Heart left ventricle (tissue), 16 donors: ENCODE data around the gene MARCHF7. TPM values are rescaled to one million over a fixed set of nuclear protein-coding genes. Genes with fewer than 3 reads are reported as not detected.

ENCODE experiments used
- ATAC-seq, 4 donors: fragments of 200-7000 bp; cut with Tn5 transposase; one replicate each; pipeline ENCODE4 v1.9.1; 2020 to 2022; ENCODE audit warnings: moderate library complexity in 4 of 4, mild to moderate bottlenecking in 3 of 4, moderate number of reproducible peaks in 1 of 4
- DNase-seq, 5 donors: peaks; one replicate each; pipeline ENCODE4 v3.0.0-alpha.2; 2020
- H3K27ac ChIP-seq, 12 donors: fragments of 200-600 bp; sonication (generic) in 4 of 12; one replicate each; pipeline versions ENCODE4 v1.5.0 to v1.8.0; 2016 to 2022; ENCODE audit warnings: mild to moderate bottlenecking in 2 of 12
- H3K27me3 ChIP-seq, 9 donors: fragments of 200-600 bp; sonication (generic) in 2 of 9; one replicate each; pipeline versions ENCODE4 v1.5.1 to v1.8.0; 2016 to 2022; ENCODE audit warnings: mild to moderate bottlenecking in 3 of 9
- H3K36me3 ChIP-seq, 9 donors: fragments of 200-600 bp; sonication (generic) in 2 of 9; one replicate each; pipeline versions ENCODE4 v1.5.0 to v1.8.0; 2018 to 2022; ENCODE audit warnings: mild to moderate bottlenecking in 2 of 9
- H3K4me1 ChIP-seq, 12 donors: fragments of 200-600 bp; sonication (generic) in 4 of 12; one replicate each; pipeline versions ENCODE4 v1.5.0 to v1.8.0; 2016 to 2022; ENCODE audit warnings: mild to moderate bottlenecking in 3 of 12
- H3K4me3 ChIP-seq, 12 donors: fragments of 200-600 bp; sonication (generic) in 4 of 12; one replicate each; pipeline versions ENCODE4 v1.5.0 to v1.8.0; 2017 to 2022; ENCODE audit warnings: mild to moderate bottlenecking in 9 of 12, moderate library complexity in 4 of 12
- H3K9me3 ChIP-seq, 12 donors: fragments of 200-600 bp; sonication (generic) in 4 of 12; one replicate each; pipeline versions ENCODE4 v1.5.0 to v1.8.0; 2016 to 2022; ENCODE audit warnings: mild to moderate bottlenecking in 1 of 12
- POLR2A ChIP-seq, 2 donors: fragments of 450-650 bp; IDR thresholded peaks; one replicate each; pipeline ENCODE4 v1.6.1; 2017; ENCODE audit warnings: antibody characterized with exemption in 2 of 2, mild to moderate bottlenecking in 2 of 2, moderate library complexity in 2 of 2
- WGBS, 4 donors: extraction: QIAGEN DNeasy Blood & Tissue Kit in 2 of 4; methylation state at CpG; one replicate each; pipeline versions ENCODE4 v1.1.5 to v1.1.7; 2013 to 2018; 5-methylcytosine and 5-hydroxymethylcytosine counted together
- intact Hi-C, 10 donors: fragments of 100-400 bp; cut with DNase I; formaldehyde crosslinking; loops; one replicate each; pipeline versions ENCODE4 v1.11.1 to v1.14.2; 2022
- polyA plus RNA-seq, 2 donors: library from polyadenylated mRNA; stranded (reverse); fragments of 200-250 nt; gene quantifications; one replicate each; pipeline ENCODE4 v1.2.3, GENCODE V29; 2013
- total RNA-seq, 9 donors: library from RNA; depleted of rRNA in 2 of 9; stranded (reverse); fragments of >200 nt in 2 of 9; fragmentation: NEBNext Ultra II Directional in 3 of 9; extraction: Animal tissue kit (Norgen Biotek cat#: 25700) in 3 of 9; gene quantifications; one replicate each; pipeline versions ENCODE4 v1.1.0 to v1.2.4, GENCODE V29; 2016 to 2023
- TF ChIP-seq, protein P1 (sequence below), 12 donors: fragments of 200-600 bp; sonication (generic) in 4 of 12; IDR thresholded peaks; one replicate each; pipeline versions ENCODE4 v1.5.0 to v1.8.0; 2018 to 2022; ENCODE audit warnings: antibody characterized with exemption in 12 of 12, mild to moderate bottlenecking in 5 of 12
- donor health status: ischemic (EF 13 %, LVEDD 7.1; RV severe dilation, severe dysfunction).
- donor health status: healthy with polysubstance abuse.
- donor health status: DM: no; HTN: yes; CAD: no.
- donor health status: DM: no; HTN: no; CAD: no.
- donor health status: ischemic (EF 25% LVEDD 6.9; RV normal size, moderate dysfunction).
- donor health status: ischemic (EF 25% LVEDD 5.7; RV mildly dilated, moderate dysfunction).
- donor health status: healthy.
- donor health status: DM: yes; HTN: yes; CAD: no.
- donor health status: ischemic (EF 35%, LVEDD 5.7; RV mildly dilated, moderate dysfunction).
- donor health status: nonischemic (EF 11% LVEDD 7.7; RV severe dilation, severe dysfunction).
- donor health status: DM: yes; HTN: yes; CAD: no.
- donor health status: PGD.
- donor health status: ischemic (EF 29% LVEDD 5.4; RV normal size, mild dysfunction).
- donor health status: nonischemic (EF 23%, LVEDD 6.1; RV moderate dilation, normal function).

The MARCHF7 gene
- total and polyA plus RNA-seq, 11 donors = 16.9 to 97.9 (median 84.4) TPM

DNA sequence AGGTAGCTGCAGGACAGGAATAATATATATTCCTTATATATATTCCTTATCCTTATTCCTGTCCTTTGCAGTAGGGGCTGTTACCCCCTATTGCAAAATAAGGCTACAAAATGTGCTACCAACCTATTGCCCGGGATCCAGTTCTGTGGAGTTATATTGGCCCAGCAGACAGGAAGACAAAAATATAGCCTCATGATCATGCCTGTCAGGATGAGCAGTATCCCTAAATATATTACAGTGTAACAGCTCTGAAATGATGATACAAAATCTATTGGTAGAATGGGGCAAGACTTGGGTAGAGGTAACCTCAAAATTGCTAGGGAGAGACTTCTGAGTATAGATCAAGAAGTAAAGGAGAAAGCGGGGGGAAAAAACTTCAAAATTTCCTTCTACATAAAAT is 31.6 kb upstream of the MARCHF7 start:
- H3K4me1 ChIP-seq = peaks cover 0 to 6% (median 0%) of the 10 kb centered on the region in 12 donors
- H3K4me3 ChIP-seq = no peak overlapping the region
- DNase-seq (no peak), ATAC-seq (no peak)
- no peak overlapping the region for H3K27ac ChIP-seq
- H3K27me3 ChIP-seq = no peaks in the 10 kb centered on the region
- WGBS, 4 donors = 94 to 98% (median 96%) methylated on average over 2 of the region's 2 CpGs
- H3K36me3 ChIP-seq = no peaks in the 10 kb centered on the region
- H3K9me3 ChIP-seq = no peaks in the 10 kb centered on the region
- intact Hi-C loops = no loop called here
- TF ChIP-seq, protein P1, sequence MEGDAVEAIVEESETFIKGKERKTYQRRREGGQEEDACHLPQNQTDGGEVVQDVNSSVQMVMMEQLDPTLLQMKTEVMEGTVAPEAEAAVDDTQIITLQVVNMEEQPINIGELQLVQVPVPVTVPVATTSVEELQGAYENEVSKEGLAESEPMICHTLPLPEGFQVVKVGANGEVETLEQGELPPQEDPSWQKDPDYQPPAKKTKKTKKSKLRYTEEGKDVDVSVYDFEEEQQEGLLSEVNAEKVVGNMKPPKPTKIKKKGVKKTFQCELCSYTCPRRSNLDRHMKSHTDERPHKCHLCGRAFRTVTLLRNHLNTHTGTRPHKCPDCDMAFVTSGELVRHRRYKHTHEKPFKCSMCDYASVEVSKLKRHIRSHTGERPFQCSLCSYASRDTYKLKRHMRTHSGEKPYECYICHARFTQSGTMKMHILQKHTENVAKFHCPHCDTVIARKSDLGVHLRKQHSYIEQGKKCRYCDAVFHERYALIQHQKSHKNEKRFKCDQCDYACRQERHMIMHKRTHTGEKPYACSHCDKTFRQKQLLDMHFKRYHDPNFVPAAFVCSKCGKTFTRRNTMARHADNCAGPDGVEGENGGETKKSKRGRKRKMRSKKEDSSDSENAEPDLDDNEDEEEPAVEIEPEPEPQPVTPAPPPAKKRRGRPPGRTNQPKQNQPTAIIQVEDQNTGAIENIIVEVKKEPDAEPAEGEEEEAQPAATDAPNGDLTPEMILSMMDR (IDR thresholded peaks at IDR 0.05) = no peak
- no peak for TF ChIP-seq POLR2A (IDR thresholded peaks at IDR 0.05)

DNA sequence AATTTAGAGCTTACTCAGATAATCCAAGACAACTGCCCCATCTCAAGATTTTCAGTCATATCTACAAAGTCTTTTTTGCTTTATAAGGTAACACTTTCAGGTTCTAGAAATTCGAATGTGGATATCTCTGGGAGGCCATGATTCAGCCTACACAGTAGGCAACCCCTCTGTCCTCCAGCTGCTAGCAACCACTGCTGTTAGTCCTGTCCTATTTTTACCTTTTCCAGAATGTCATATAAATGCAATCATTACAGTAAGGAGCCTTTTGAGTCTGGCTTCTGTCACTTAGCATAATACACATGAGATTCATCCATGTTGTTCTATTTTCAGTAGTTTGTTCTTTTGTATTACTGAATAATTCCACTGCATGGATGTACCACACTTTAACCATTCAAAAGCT is 28.5 kb upstream of the MARCHF7 start:
- H3K27ac ChIP-seq = peak overlapping the region in 1 of 12 donors; percentile 43
- no peak for DNase-seq
- no peaks in the 10 kb centered on the region for H3K27me3 ChIP-seq
- no peaks in the 10 kb centered on the region for H3K36me3 ChIP-seq
- intact Hi-C loops = no loop called here
- peaks cover 0 to 6% (median 0%) of the 10 kb centered on the region in 12 donors for H3K4me1 ChIP-seq
- H3K4me3 ChIP-seq = no peak overlapping the region
- ATAC-seq = peak in 3 of 4 donors; percentile 38 to 64 (median 44)
- TF ChIP-seq, protein P1 (IDR thresholded peaks at IDR 0.05) = no peak
- TF ChIP-seq POLR2A (IDR thresholded peaks at IDR 0.05) = no peak
- WGBS, 4 donors = 54 to 62% (median 58%) methylated on average over 1 of the region's 1 CpG
- H3K9me3 ChIP-seq = no peaks in the 10 kb centered on the region

DNA sequence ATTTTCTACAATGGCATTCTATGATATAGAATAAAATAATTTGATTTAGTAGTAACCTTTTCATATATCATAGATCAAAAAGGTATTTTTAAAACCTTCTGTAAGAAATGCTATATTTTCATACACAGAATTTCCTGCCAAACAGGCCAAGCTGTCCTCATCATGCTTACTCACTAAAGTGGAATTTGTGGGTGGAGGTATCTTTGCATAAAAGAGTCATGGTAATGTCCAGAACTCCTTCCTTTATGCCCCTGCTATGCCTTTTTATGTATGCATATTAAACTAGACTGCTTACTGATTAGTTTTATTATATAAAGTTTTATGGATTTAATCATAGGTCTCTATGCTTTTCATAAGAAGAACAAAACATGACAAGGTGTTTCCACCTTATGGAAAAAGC is 27.5 kb upstream of the MARCHF7 start:
- no peaks in the 10 kb centered on the region for H3K36me3 ChIP-seq
- ATAC-seq (no peak), DNase-seq (no peak)
- peaks cover 0 to 6% (median 0%) of the 10 kb centered on the region in 12 donors for H3K4me1 ChIP-seq
- no peak overlapping the region for H3K4me3 ChIP-seq
- no peaks in the 10 kb centered on the region for H3K27me3 ChIP-seq
- no peaks in the 10 kb centered on the region for H3K9me3 ChIP-seq
- H3K27ac ChIP-seq = no peak overlapping the region
- TF ChIP-seq, protein P1 (IDR thresholded peaks at IDR 0.05) = no peak
- TF ChIP-seq POLR2A (IDR thresholded peaks at IDR 0.05) = no peak
- intact Hi-C loops = no loop called here

DNA sequence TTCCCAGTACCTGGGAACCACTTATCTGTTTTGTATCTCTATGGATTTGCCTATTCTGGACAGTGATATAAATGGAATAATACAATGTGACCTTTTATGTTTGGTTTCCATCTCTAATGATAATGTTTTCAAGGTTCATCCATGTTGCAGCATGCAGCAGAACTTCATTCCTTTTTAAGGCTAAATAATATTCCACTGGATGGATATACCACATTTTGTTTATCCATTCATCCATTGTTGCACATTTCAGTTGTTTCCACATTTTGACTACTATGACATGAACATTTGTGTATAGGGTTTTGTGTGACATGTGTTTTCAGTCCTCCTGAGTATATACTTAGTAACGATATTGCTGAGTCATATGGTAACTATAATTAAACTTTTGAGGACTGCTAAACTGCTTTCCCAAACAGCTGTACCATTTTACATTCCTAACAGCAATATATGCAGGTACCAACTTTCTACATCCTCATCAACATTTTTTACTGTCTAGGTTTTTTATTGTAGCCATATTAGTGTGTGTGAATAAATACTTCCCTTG is 17.7 kb upstream of the MARCHF7 start:
- 89 to 98% (median 93%) methylated on average over 1 of the region's 1 CpG for WGBS, 4 donors
- H3K4me1 ChIP-seq = peaks cover 0 to 5% (median 0%) of the 10 kb centered on the region in 12 donors
- no peak overlapping the region for H3K27ac ChIP-seq
- ATAC-seq (no peak), DNase-seq (no peak)
- no peak overlapping the region for H3K4me3 ChIP-seq
- H3K36me3 ChIP-seq = peaks cover 0 to 11% (median 0%) of the 10 kb centered on the region in 9 donors
- no peak for TF ChIP-seq POLR2A (IDR thresholded peaks at IDR 0.05)
- TF ChIP-seq, protein P1 (IDR thresholded peaks at IDR 0.05) = no peak
- peaks cover 0 to 17% (median 5%) of the 10 kb centered on the region in 12 donors for H3K9me3 ChIP-seq
- intact Hi-C loops = no loop called here
- H3K27me3 ChIP-seq = no peaks in the 10 kb centered on the region
